HepG2 (cell line): ENCODE measurements around the gene DBN1. TPM values are rescaled to one million over a fixed set of nuclear protein-coding genes. Genes with fewer than 3 reads are reported as not detected.

Experiments
- JUN ChIP-seq: sonication (generic); formaldehyde crosslinking; IDR thresholded peaks from 2 replicates; pipeline ENCODE4 v1.4.0; 2020; ENCODE audit warnings: mild to moderate bottlenecking, missing genetic modification reagents
- JUNB ChIP-seq: sonication (generic); formaldehyde crosslinking; IDR thresholded peaks from 2 replicates; pipeline ENCODE4 v1.8.0; 2022; ENCODE audit warnings: missing genetic modification reagents, mild to moderate bottlenecking, borderline replicate concordance
- KDM5B ChIP-seq: sonication (generic); formaldehyde crosslinking; IDR thresholded peaks from 2 replicates; pipeline ENCODE4 v1.4.0; 2020; ENCODE audit warnings: missing genetic modification reagents, mild to moderate bottlenecking, borderline replicate concordance
- MZF1 ChIP-seq: sonication (generic); formaldehyde crosslinking; IDR thresholded peaks from 2 replicates; pipeline ENCODE4 v1.8.1; 2023; ENCODE audit warnings: mild to moderate bottlenecking, missing genetic modification reagents, borderline replicate concordance
- ZBTB7A ChIP-seq: sonication (generic); formaldehyde crosslinking; IDR thresholded peaks from 2 replicates; pipeline ENCODE4 v1.8.0; 2022; ENCODE audit warnings: mild to moderate bottlenecking, missing genetic modification reagents
- ZNF234 ChIP-seq: sonication (generic); formaldehyde crosslinking; conservative IDR thresholded peaks from 2 replicates; pipeline ENCODE4 v1.5.1; 2020; ENCODE audit warnings: mild to moderate bottlenecking, missing genetic modification reagents
- ZNF557 ChIP-seq: sonication (generic); formaldehyde crosslinking; IDR thresholded peaks from 2 replicates; pipeline ENCODE4 v1.4.0; 2020; ENCODE audit warnings: missing genetic modification reagents
- ZNF788 ChIP-seq: sonication (generic); formaldehyde crosslinking; IDR thresholded peaks from 2 replicates; pipeline ENCODE4 v1.5.0; 2020; ENCODE audit warnings: mild to moderate bottlenecking, missing genetic modification reagents, borderline replicate concordance
- ZNF850 ChIP-seq: sonication (generic); formaldehyde crosslinking; conservative IDR thresholded peaks from 2 replicates; pipeline ENCODE4 v1.9.0; 2021; ENCODE audit warnings: mild to moderate bottlenecking, missing genetic modification reagents
- polyA plus RNA-seq, 8 experiments: library from polyadenylated mRNA; depleted of rRNA in 3 of 8; stranded (reverse) in 7 of 8; unstranded in 1 of 8; fragments of >200 nt; fragmentation: Illumina TruSeq in 4 of 8; extraction: Trizol in 4 of 8; gene quantifications; 2 replicates each; pipeline versions ENCODE4 v1.2.1 to v1.2.3, GENCODE V29; 2011 to 2016; ENCODE audit warnings: low read depth in 4 of 8, missing spikeins in 1 of 8, mixed read lengths in 1 of 8; ENCODE audit not compliant: insufficient read depth in 1 of 8
- total RNA-seq, 5 experiments: library from RNA; depleted of rRNA; stranded (reverse); fragments of >200 nt; fragmentation: Illumina TruSeq; extraction: Trizol; gene quantifications; 2 replicates each; pipeline ENCODE4 v1.2.3, GENCODE V29; 2016; ENCODE audit warnings: low read depth in 1 of 5
- TF ChIP-seq, protein P1 (sequence below): IDR thresholded peaks from 2 replicates; pipeline ENCODE4 v1.6.1; 2018; ENCODE audit warnings: missing genetic modification reagents
- TF ChIP-seq, protein P2 (sequence below): sonication (generic); formaldehyde crosslinking; IDR thresholded peaks from 2 replicates; pipeline ENCODE4 v1.4.0; 2020; ENCODE audit warnings: mild to moderate bottlenecking, missing genetic modification reagents
- TF ChIP-seq, protein P3 (sequence below): sonication (generic); formaldehyde crosslinking; IDR thresholded peaks from 2 replicates; pipeline ENCODE4 v1.4.0; 2020; ENCODE audit warnings: missing genetic modification reagents, borderline replicate concordance
- TF ChIP-seq, protein P4 (sequence below), 2 experiments: sonication (generic) in 1 of 2; formaldehyde crosslinking in 1 of 2; IDR thresholded peaks; 2 replicates each; pipeline versions ENCODE4 v1.6.1 to v1.9.0; 2014 to 2022; ENCODE audit warnings: antibody characterized with exemption in 1 of 2, borderline replicate concordance in 1 of 2, inconsistent platforms in 1 of 2, low read depth in 1 of 2, missing genetic modification reagents in 1 of 2

The DBN1 gene
- total and polyA plus RNA-seq, 2 of the 13 experiments (the other 11 are each of a cell fraction or from before 2014, with no cell fraction given): 27.0 to 37.3 TPM

DNA sequence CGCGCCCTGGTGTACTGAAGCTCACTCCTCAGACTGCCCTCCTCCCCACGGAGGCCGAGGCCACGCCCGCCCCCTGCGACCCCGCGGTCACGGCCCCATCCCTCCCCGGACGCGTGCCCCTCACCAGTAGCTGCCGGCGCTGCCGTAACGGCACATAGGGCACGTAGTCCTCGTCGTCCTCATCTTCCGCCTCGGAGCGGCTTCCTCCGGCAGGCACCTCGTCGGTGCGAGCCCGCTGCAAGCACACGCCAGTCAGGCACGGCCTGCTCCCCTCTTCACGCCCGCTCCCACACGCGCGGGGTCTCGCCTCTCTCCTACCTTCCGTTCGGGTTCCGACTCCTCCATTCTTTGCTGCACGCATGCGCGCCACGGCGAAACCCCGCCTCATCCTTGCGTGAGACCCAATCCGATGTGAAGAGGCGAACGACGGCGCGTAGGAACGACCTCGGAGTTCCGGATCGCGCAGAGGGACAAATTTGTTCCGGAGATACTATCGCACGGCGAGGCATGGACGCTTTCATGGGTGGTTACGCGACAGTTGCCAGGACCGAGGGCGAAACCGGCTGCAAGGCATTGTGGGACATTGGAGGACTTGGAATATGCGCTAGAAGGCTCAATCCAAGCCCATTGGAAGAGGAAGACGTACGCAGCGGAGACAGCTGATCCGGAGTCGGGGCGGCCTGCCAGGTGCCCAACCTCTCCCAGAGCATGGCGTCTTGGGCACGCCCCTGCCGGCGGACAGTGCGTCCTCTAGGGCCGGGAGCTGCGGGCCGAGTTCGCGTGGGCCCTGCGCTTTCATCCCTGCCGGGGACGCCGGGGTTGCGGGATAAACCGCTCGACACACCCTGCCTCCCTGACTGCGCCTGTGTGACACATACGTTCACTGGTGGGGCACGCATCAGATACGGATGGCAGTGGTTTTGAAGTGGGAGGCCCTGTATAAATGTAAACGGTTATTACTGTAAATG is 43.5 kb upstream of the DBN1 start, which contains the start of gene DDX41 (continued):
- TF ChIP-seq, protein P1, sequence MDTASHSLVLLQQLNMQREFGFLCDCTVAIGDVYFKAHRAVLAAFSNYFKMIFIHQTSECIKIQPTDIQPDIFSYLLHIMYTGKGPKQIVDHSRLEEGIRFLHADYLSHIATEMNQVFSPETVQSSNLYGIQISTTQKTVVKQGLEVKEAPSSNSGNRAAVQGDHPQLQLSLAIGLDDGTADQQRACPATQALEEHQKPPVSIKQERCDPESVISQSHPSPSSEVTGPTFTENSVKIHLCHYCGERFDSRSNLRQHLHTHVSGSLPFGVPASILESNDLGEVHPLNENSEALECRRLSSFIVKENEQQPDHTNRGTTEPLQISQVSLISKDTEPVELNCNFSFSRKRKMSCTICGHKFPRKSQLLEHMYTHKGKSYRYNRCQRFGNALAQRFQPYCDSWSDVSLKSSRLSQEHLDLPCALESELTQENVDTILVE (CRISPR knock-in tag): peak; percentile 98
- TF ChIP-seq, protein P2, sequence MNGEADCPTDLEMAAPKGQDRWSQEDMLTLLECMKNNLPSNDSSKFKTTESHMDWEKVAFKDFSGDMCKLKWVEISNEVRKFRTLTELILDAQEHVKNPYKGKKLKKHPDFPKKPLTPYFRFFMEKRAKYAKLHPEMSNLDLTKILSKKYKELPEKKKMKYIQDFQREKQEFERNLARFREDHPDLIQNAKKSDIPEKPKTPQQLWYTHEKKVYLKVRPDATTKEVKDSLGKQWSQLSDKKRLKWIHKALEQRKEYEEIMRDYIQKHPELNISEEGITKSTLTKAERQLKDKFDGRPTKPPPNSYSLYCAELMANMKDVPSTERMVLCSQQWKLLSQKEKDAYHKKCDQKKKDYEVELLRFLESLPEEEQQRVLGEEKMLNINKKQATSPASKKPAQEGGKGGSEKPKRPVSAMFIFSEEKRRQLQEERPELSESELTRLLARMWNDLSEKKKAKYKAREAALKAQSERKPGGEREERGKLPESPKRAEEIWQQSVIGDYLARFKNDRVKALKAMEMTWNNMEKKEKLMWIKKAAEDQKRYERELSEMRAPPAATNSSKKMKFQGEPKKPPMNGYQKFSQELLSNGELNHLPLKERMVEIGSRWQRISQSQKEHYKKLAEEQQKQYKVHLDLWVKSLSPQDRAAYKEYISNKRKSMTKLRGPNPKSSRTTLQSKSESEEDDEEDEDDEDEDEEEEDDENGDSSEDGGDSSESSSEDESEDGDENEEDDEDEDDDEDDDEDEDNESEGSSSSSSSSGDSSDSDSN (CRISPR knock-in tag): peak; percentile 87
- TF ChIP-seq, protein P3, sequence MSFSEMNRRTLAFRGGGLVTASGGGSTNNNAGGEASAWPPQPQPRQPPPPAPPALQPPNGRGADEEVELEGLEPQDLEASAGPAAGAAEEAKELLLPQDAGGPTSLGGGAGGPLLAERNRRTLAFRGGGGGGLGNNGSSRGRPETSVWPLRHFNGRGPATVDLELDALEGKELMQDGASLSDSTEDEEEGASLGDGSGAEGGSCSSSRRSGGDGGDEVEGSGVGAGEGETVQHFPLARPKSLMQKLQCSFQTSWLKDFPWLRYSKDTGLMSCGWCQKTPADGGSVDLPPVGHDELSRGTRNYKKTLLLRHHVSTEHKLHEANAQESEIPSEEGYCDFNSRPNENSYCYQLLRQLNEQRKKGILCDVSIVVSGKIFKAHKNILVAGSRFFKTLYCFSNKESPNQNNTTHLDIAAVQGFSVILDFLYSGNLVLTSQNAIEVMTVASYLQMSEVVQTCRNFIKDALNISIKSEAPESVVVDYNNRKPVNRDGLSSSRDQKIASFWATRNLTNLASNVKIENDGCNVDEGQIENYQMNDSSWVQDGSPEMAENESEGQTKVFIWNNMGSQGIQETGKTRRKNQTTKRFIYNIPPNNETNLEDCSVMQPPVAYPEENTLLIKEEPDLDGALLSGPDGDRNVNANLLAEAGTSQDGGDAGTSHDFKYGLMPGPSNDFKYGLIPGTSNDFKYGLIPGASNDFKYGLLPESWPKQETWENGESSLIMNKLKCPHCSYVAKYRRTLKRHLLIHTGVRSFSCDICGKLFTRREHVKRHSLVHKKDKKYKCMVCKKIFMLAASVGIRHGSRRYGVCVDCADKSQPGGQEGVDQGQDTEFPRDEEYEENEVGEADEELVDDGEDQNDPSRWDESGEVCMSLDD (CRISPR knock-in tag): peak; percentile 20; the same call in 1 of the 2 replicates
- TF ChIP-seq JUNB (peak; percentile 61; the same call in 1 of the 2 replicates), ZNF557 (CRISPR knock-in tag) (no peak), KDM5B (CRISPR knock-in tag) (peak; percentile 93; the same call in 1 of the 2 replicates), ZNF788 (CRISPR knock-in tag) (peak; percentile 98), MZF1 (CRISPR knock-in tag) (no peak), JUN (CRISPR knock-in tag) (peak; percentile 61), ZNF850 (CRISPR knock-in tag) (no peak), ZBTB7A (CRISPR knock-in tag) (peak; percentile 73), ZNF234 (CRISPR knock-in tag) (no peak)
- TF ChIP-seq, protein P4, sequence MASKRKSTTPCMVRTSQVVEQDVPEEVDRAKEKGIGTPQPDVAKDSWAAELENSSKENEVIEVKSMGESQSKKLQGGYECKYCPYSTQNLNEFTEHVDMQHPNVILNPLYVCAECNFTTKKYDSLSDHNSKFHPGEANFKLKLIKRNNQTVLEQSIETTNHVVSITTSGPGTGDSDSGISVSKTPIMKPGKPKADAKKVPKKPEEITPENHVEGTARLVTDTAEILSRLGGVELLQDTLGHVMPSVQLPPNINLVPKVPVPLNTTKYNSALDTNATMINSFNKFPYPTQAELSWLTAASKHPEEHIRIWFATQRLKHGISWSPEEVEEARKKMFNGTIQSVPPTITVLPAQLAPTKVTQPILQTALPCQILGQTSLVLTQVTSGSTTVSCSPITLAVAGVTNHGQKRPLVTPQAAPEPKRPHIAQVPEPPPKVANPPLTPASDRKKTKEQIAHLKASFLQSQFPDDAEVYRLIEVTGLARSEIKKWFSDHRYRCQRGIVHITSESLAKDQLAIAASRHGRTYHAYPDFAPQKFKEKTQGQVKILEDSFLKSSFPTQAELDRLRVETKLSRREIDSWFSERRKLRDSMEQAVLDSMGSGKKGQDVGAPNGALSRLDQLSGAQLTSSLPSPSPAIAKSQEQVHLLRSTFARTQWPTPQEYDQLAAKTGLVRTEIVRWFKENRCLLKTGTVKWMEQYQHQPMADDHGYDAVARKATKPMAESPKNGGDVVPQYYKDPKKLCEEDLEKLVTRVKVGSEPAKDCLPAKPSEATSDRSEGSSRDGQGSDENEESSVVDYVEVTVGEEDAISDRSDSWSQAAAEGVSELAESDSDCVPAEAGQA (IDR thresholded peaks at IDR 0.05; ENCODE audit: low read depth): peak; percentile 89
- TF ChIP-seq, protein P4 (CRISPR knock-in tag; IDR thresholded peaks at IDR 0.05; ENCODE audit: borderline replicate concordance): 0 out of 2 replicates have a peak, but pooled peaks have one; percentile 19
